C4-2B (cell line): Measurements from ENCODE around the gene STK40.

Source experiments
- H3K27ac ChIP-seq: fragments of 450-650 bp; 2 replicates; pipeline ENCODE4 v1.5.1; 2017
- CTCF ChIP-seq: fragments of 450-650 bp; conservative IDR thresholded peaks from 2 replicates; pipeline ENCODE4 v1.5.1; 2017; ENCODE audit warnings: mild to moderate bottlenecking
- ZFX ChIP-seq: fragments of 450-650 bp; IDR thresholded peaks from 2 replicates; pipeline ENCODE4 v1.6.1; 2017

STK40 gene

GRCh38 chr1:36406440-36406839 lies 20.7 kb upstream of the STK40 start:
- H3K27ac ChIP-seq = no peak overlapping the region
- no peak for TF ChIP-seq CTCF
- TF ChIP-seq ZFX = no peak

- no peak overlapping the region for H3K27ac ChIP-seq
- TF ChIP-seq ZFX (no peak), CTCF (no peak)
Observed at GRCh38 chr1:36402504-36402890, 16.8 kb upstream of the STK40 start.

- TF ChIP-seq ZFX (no peak), CTCF (no peak)
- H3K27ac ChIP-seq = no peak overlapping the region
Observed at GRCh38 chr1:36401602-36402503, 16.1 kb upstream of the STK40 start.

GRCh38 chr1:36400825-36401601 lies 15.3 kb upstream of the STK40 start:
- TF ChIP-seq CTCF = no peak
- no peak for TF ChIP-seq ZFX
- no peak overlapping the region for H3K27ac ChIP-seq

GRCh38 chr1:36400514-36400824 lies 14.7 kb upstream of the STK40 start:
- TF ChIP-seq ZFX (no peak), CTCF (no peak)
- no peak overlapping the region for H3K27ac ChIP-seq

- peak overlapping the region; percentile 78 for H3K27ac ChIP-seq
- TF ChIP-seq ZFX = no peak
- TF ChIP-seq CTCF = no peak
Observed at GRCh38 chr1:36398370-36398977, 12.8 kb upstream of the STK40 start.
